GM10266 (cell line): ENCODE results near the gene SLC2A9.

Source experiments
- DNase-seq: peaks from one replicate; pipeline ENCODE4 v3.0.0; 2012; ENCODE audit errors: extremely low spot score
- CTCF ChIP-seq: IDR thresholded peaks from 2 replicates; pipeline ENCODE4 v1.5.1; 2012; ENCODE audit warnings: mild to moderate bottlenecking, low read depth; ENCODE audit not compliant: control insufficient read depth, insufficient read depth; ENCODE audit errors: missing control alignments

The SLC2A9 gene

DNA sequence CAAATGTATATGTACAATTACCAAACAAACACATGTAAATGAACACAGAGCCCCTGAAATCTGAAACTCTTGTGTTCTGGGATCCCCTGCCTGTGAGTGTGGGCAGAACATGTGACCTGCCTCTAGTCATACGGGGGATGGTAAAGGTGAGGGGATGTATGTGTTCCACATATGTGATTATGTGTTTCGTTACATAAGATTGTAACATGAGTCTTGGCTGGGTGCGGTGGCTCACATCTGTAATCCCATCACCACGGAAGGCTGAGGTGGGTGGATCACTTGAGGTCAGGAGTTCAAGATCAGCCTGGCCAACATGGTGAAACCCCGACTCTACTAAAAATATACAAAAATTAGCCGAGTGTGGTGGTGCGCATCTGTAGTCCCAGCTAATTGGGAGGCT, 37.1 kb upstream of the SLC2A9 start:
- no peak for DNase-seq
- TF ChIP-seq CTCF = no peak

DNA sequence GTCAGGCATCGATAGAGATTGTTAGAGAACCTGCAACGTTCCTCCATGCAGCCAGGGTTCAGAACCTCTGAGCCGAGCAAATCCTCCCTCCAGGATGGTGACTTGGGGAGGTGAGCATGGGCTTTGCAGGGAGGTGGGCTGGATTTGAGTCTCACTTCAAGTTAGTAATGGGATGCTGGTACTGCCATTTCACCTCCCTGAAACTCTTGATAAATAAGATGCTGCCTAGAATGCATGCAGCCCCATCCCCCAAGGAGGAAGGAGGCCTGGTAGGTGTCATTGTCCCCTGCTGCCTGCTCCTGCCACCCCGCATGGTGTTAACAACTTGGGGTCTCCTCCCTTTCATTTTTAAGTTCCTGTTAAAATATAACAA, 35.7 kb upstream of the SLC2A9 start:
- no peak for TF ChIP-seq CTCF
- no peak for DNase-seq

GRCh38 chr4:10056334-10057022, 35.2 kb upstream of the SLC2A9 start:
- no peak for TF ChIP-seq CTCF
- DNase-seq = no peak

- no peak for TF ChIP-seq CTCF
- DNase-seq = no peak
These were observed 34.6 kb upstream of the SLC2A9 start for GRCh38 chr4:10055871-10056270.

GRCh38 chr4:10054571-10055041, 33.3 kb upstream of the SLC2A9 start:
- no peak for TF ChIP-seq CTCF
- DNase-seq = no peak

DNA sequence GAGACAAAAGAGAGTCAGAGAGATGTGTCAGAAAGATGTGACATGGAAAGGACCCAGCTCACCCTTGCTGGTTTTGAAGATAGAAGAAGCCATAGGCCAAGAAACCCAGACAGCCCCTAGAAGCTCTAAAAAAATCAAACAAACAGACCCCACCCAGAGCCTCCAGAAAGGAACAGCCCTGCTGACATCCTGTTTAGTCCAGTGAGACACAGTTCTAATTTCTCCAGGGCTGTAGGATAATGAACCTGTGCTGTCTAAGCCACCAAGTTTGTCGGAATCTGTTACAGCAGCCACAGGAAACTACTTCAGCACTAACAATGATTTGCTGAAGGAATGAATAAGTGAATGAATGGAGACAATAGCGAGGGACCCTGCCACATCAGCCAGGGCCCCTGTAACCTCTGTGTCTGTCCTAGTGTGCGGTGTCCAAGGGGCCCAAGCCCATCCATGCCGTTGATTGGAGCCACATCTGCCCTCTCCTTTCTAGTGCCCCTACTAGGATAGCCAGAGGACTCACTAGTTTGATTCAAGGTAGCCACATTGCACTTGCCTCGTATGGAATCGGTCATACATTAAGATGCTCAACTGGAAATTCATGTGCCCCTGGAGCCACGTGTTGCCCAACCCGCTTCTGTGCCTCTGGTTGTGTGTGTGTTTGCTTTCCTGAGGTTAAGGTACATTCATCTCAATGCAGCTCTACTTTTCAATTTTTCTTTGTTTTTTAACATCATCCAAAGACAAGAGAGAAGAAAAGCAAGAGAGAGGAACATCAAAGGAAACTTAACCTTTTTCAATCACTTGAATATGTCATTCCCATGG, 32.5 kb upstream of the SLC2A9 start:
- TF ChIP-seq CTCF = no peak
- no peak for DNase-seq
